Uterus (tissue), 4 donors: ENCODE results near the gene BATF3. TPM values are rescaled to one million over a fixed set of nuclear protein-coding genes. Genes with fewer than 3 reads are reported as not detected.
"Not testable (repeated sequence)": the region's sequence is repeated elsewhere in the genome, so short reads cannot be mapped to it uniquely, and the experiment has no call there.

ENCODE experiments used
- DNase-seq, 2 donors: peaks; one replicate each; pipeline ENCODE4 v3.0.0-alpha.2; 2019 to 2020
- H3K27ac ChIP-seq, 2 donors: fragments of 200-600 bp; sonication (generic); 1 replicate in 1 of 2; 2 replicates in 1 of 2; pipeline ENCODE4 v1.5.1; 2016 to 2018
- H3K27me3 ChIP-seq, 2 donors: fragments of 200-600 bp; sonication (generic); one replicate each; pipeline ENCODE4 v1.5.1; 2018 to 2019; ENCODE audit warnings: control low read depth in 1 of 2
- H3K36me3 ChIP-seq, 2 donors: fragments of 200-600 bp; sonication (generic); one replicate each; pipeline ENCODE4 v1.5.1; 2019; ENCODE audit warnings: control low read depth in 1 of 2
- H3K4me1 ChIP-seq, 2 donors: fragments of 200-600 bp; sonication (generic); one replicate each; pipeline ENCODE4 v1.5.1; 2018 to 2019; ENCODE audit warnings: control low read depth in 1 of 2
- H3K4me3 ChIP-seq, 2 donors: fragments of 200-600 bp; sonication (generic); 1 replicate in 1 of 2; 2 replicates in 1 of 2; pipeline ENCODE4 v1.5.1; 2018 to 2019; ENCODE audit warnings: mild to moderate bottlenecking in 1 of 2
- H3K9me3 ChIP-seq, 2 donors: fragments of 200-600 bp; sonication (generic); one replicate each; pipeline ENCODE4 v1.5.1; 2019; ENCODE audit warnings: control low read depth in 1 of 2
- CTCF ChIP-seq, 4 experiments: fragments of 200-600 bp in 2 of 4; fragments of 450-650 bp in 2 of 4; sonication (generic) in 2 of 4; IDR thresholded peaks; one replicate each; pipeline ENCODE4 v1.5.1; 2016 to 2019; ENCODE audit warnings: antibody characterized with exemption in 4 of 4, mild to moderate bottlenecking in 2 of 4, moderate library complexity in 1 of 4
- POLR2A ChIP-seq, 2 donors: fragments of 450-650 bp; IDR thresholded peaks; one replicate each; pipeline ENCODE4 v1.6.1; 2016; ENCODE audit warnings: antibody characterized with exemption in 2 of 2, mild to moderate bottlenecking in 1 of 2, moderate library complexity in 1 of 2
- intact Hi-C: fragments of 100-400 bp; cut with DNase I; formaldehyde crosslinking; loops from one replicate; pipeline ENCODE4 v1.15.1; 2023; ENCODE audit warnings: low total_unique reads
- total RNA-seq, 4 donors: library from RNA; depleted of rRNA in 3 of 4; stranded (reverse); fragments of >200 nt in 3 of 4; gene quantifications; one replicate each; pipeline versions ENCODE4 v1.1.0 to v1.2.4, GENCODE V29; 2014 to 2023
- donor health status: DM: yes; HTN: yes; CAD: no.

BATF3 gene
- total RNA-seq, 4 donors from 2014 or later: 3.0 to 10.3 (median 3.5) TPM; not detected in 1

GRCh38 chr1:212737559-212737958, 37.9 kb upstream of the BATF3 start:
- H3K36me3 ChIP-seq: no peaks in the 10 kb centered on the region
- H3K4me1 ChIP-seq: no peaks in the 10 kb centered on the region
- no peak overlapping the region for H3K4me3 ChIP-seq
- intact Hi-C loops: no loop called here
- no peaks in the 10 kb centered on the region for H3K9me3 ChIP-seq
- DNase-seq: no peak
- H3K27ac ChIP-seq: no peak overlapping the region
- no peaks in the 10 kb centered on the region for H3K27me3 ChIP-seq
- TF ChIP-seq CTCF (IDR thresholded peaks at IDR 0.05): no peak
- TF ChIP-seq POLR2A (IDR thresholded peaks at IDR 0.05): no peak

GRCh38 chr1:212733109-212733508, 33.5 kb upstream of the BATF3 start:
- DNase-seq: no peak
- no peak overlapping the region for H3K4me3 ChIP-seq
- H3K9me3 ChIP-seq: no peaks in the 10 kb centered on the region
- H3K27ac ChIP-seq: no peak overlapping the region
- no peaks in the 10 kb centered on the region for H3K27me3 ChIP-seq
- H3K36me3 ChIP-seq: no peaks in the 10 kb centered on the region
- no peak for TF ChIP-seq CTCF (IDR thresholded peaks at IDR 0.05)
- TF ChIP-seq POLR2A (IDR thresholded peaks at IDR 0.05): no peak
- intact Hi-C loops: no loop called here
- no peaks in the 10 kb centered on the region for H3K4me1 ChIP-seq

GRCh38 chr1:212731630-212732029, 32.0 kb upstream of the BATF3 start:
- intact Hi-C loops: no loop called here
- no peak overlapping the region for H3K4me3 ChIP-seq
- no peak for TF ChIP-seq POLR2A (IDR thresholded peaks at IDR 0.05)
- no peak for TF ChIP-seq CTCF (IDR thresholded peaks at IDR 0.05)
- no peak overlapping the region for H3K27ac ChIP-seq
- no peaks in the 10 kb centered on the region for H3K27me3 ChIP-seq
- no peaks in the 10 kb centered on the region for H3K4me1 ChIP-seq
- no peak for DNase-seq
- no peaks in the 10 kb centered on the region for H3K36me3 ChIP-seq
- no peaks in the 10 kb centered on the region for H3K9me3 ChIP-seq

GRCh38 chr1:212728606-212729005, 29.0 kb upstream of the BATF3 start:
- TF ChIP-seq POLR2A (IDR thresholded peaks at IDR 0.05): no peak
- TF ChIP-seq CTCF (IDR thresholded peaks at IDR 0.05): no peak
- no peaks in the 10 kb centered on the region for H3K4me1 ChIP-seq
- H3K4me3 ChIP-seq: no peak overlapping the region
- DNase-seq: no peak
- no peaks in the 10 kb centered on the region for H3K9me3 ChIP-seq
- intact Hi-C loops: no loop called here
- H3K36me3 ChIP-seq: no peaks in the 10 kb centered on the region
- no peak overlapping the region for H3K27ac ChIP-seq
- H3K27me3 ChIP-seq: no peaks in the 10 kb centered on the region

- no peaks in the 10 kb centered on the region for H3K27me3 ChIP-seq
- H3K4me1 ChIP-seq: no peaks in the 10 kb centered on the region
- H3K27ac ChIP-seq: no peak overlapping the region
- DNase-seq: no peak
- no peak overlapping the region for H3K4me3 ChIP-seq
- intact Hi-C loops: no loop called here
- TF ChIP-seq POLR2A (IDR thresholded peaks at IDR 0.05): no peak
- no peak for TF ChIP-seq CTCF (IDR thresholded peaks at IDR 0.05)
- H3K36me3 ChIP-seq: no peaks in the 10 kb centered on the region
- H3K9me3 ChIP-seq: no peaks in the 10 kb centered on the region
Observed at GRCh38 chr1:212727386-212728181, 27.9 kb upstream of the BATF3 start.

GRCh38 chr1:212724679-212725078, 25.0 kb upstream of the BATF3 start:
- H3K4me1 ChIP-seq, H3K9me3 ChIP-seq, H3K4me3 ChIP-seq, H3K27me3 ChIP-seq, intact Hi-C loops, H3K27ac ChIP-seq, DNase-seq, H3K36me3 ChIP-seq: not testable (repeated sequence)
